SW480 (cell line): Measurements from ENCODE around the gene MEIOB.
A peak's percentile ranks its signal among the peaks of the same experiment; 100 is the strongest.
"Not testable (repeated sequence)": the region's sequence is repeated elsewhere in the genome, so short reads cannot be mapped to it uniquely, and the experiment has no call there.

ENCODE experiments used
- DNase-seq: peaks from one replicate; pipeline ENCODE4 v3.0.0-alpha.2; 2016; ENCODE audit warnings: low spot score

The MEIOB gene

DNA sequence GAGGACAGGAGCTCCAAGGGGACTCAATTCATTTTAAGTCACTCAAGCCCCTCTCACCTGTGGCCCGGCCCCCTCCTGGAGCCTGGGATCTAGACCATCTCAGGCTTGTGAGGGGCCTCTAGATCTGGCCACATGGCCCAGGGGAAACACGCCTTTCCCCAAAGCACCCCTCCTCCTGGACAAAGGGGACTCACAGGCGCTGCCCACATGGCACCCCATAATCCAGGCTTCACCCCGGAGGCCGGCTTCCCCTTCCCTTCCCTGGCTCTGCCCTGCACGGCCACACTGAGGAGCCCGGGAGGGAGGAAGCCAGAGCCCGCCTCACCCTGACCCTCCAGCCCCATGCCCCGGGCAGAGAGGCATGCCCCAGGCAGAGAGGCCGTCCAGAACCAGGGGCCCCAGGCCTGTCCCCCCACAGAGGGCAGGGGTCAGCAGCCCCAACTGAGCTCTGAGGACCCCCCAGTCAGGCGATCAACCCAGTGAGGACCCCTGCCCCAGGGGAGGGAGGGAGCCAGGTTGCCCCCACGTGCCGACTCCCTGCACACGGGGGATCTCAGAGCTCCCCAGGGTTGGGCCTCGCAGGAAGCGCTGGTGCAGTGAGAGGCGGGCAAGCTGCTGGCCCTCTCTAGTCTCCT, 35.4 kb upstream of the MEIOB start:
- no peak for DNase-seq

DNA sequence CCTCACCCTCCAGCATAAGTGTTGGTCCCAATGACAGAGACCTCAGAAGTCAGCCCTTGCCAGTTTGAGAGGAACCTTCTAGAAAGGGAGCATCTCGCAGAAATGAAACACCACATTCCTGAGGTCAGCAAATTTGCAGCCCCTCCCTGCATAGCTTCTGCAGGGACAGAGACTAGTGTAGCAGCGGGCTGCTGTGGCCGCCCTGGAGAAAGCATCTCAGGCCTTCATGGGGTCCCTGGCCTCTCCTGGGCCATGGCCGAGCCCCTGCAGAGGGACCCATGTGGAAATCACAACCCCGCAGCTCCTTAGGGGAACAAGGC, 34.8 kb upstream of the MEIOB start:
- no peak for DNase-seq

DNA sequence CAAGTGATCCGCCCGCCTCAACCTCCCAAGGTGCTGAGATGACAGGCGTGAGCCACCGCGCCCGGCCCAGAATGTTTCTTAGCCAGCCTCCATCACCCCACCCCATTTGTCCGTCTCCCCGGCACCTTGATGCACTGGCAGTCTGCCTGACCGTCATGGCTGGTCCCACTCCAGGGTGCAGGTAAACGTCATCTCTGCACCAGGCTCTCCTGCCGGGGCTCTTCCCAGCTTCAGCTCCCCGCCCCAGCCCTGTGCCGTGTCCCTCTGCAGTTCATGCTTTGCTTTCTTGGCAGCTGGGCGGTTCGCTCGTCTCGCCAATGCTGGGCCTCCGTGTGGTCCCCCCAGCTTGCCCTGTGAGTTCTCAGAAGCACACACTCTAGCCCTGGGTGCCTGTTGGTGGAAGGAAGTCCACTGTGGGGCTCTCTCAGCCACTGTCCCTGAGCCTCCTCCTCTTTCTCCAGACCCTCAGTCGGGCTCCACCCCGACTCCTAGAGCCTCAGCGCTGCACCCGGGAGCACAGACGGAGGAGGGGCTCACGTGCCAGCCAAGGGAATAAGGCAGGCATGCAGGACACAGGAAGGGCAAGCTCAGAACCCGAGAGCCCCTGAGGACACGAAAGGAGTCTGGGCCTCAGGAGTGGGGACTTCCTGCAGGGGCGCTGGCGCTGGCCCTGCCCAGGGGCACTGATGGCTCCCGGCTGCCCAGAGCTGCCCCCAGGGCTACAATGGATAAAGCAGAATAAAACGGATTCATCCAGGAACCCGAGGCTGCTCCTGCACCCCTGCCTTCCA, 34.3 kb upstream of the MEIOB start:
- DNase-seq: no peak

- no peak for DNase-seq
These were observed 32.2 kb upstream of the MEIOB start for GRCh38 chr16:1903845-1904840.

- no peak for DNase-seq
These were observed 31.2 kb upstream of the MEIOB start for GRCh38 chr16:1903220-1903574.

DNA sequence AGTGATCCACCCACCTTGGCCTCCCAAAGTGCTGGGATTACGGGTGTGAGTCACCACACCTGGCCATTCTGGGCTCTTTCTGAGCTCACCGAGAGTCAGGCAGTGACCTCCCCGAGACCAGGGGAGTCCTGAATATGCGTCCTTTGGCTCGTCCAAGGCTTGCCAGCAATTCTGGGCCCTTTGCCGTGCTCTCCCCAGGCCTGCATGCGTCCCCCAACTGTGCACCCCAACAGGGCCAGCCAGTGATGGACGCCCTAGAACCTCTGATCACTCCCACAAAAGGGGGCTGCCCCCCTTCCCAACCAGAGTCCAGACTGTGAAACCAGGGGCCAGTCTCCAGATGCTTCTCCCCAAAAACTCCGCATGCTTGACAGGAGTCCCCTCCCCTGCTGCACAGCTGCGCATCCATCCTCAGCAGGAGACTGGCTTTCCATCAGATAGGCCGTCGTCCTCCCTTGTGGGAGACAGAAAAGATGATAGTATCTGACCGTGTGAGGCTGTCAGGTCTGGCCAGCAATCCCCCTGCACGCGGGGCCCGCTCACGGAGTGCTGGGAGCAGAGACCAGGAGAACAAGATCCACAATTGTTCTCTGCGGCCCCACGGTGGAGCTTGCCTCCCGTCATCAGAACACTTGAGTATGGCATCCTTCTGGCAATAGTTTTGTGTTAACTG, 30.7 kb upstream of the MEIOB start:
- no peak for DNase-seq

DNA sequence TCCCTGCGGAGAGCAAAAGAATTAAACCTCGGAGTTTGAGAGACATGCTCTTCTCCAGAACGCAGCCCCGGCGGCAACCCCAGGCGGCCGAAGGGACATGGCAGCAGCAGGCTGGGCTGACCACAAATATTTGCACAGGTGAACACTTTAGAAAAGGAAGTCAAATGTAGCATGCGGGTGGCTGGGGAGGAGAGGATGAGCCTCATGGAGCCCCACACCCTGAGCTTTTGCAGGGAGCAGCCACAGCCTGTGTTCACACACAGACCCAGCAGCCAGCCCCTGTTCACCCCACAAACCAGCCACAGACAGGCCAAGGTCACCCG, 28.4 kb upstream of the MEIOB start:
- no peak for DNase-seq

DNA sequence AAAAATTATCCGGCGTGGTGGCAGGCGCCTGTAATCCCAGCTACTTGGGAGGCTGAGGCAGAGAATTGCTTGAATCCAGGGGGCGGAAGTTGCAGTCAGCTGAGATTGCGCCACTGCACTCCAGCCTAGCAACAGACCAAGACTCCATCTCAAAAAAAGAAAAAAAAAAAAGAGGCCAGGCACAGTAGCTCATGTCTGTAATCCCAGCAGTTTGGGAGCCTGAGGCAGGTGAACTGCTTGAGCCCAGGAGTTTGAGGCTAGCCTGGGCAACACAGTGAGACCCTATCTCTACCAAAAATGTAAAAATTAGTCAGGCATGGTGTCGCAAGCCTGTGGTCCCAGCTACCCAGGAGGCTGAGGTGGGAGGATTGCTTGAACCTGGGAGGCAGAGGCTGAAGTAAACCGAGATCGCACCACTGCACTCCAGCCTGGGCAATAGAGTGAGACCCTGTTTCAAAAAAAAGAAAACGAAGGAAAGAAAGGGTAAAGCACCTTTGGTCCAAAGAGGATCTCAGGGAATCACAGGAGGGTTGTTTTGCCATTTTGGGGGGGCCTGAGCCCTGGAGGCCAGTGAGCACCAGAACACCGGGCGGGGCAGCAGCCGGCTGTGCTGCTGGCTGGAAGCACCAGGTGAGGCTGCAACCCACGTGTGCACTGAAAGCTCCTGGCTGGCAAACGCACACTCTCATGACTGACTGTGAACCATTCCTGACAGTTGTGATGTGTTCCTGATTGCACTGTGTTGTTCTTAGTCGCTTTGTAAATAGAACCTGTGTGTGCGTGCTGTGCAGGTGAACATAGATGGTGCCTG, 27.9 kb upstream of the MEIOB start:
- DNase-seq: peak; percentile 65

DNA sequence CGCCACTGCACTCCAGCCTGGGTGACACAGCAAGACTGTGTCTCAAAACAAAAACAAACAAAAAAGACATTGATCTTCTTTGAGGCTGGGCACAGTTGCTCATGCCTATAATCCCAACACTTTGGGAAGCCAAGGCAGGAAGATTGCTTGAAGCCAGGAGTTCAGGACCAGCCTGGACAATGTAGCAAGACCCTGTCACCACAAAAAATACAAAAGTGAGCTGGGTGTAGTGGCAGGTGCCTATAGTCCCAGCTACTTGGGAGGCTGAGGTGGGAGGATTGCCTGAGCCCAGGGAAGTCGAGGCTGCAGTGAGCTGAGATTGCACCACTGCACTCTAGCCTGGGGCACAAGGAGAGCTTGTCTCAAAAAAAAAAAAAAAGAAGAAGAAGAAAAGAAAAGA, 25.7 kb upstream of the MEIOB start:
- not testable (repeated sequence) for DNase-seq

- no peak for DNase-seq
These were observed 24.1 kb upstream of the MEIOB start for GRCh38 chr16:1895949-1896675.

DNA sequence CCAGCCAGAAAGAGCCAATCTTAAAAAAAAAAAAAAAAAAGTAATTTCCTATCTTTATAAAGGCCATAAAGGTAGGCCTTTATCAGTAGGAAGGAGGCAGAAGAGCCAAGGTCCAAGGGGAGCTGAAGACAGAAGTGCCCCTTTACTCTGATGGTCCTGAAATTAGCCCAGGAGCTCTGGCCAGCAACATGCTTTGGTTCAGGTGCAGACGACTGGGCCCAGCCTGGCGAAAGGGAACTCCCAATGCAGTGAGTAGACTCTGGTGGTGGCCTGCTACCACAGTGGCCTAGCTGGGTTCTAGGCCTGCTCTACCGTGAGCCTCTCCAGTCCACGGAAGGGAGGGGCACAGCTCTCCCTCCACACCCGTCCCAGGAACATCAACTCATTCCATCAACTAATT, 23.1 kb upstream of the MEIOB start:
- DNase-seq: no peak

GRCh38 chr16:1890708-1891050, 18.7 kb upstream of the MEIOB start:
- DNase-seq: no peak

DNA sequence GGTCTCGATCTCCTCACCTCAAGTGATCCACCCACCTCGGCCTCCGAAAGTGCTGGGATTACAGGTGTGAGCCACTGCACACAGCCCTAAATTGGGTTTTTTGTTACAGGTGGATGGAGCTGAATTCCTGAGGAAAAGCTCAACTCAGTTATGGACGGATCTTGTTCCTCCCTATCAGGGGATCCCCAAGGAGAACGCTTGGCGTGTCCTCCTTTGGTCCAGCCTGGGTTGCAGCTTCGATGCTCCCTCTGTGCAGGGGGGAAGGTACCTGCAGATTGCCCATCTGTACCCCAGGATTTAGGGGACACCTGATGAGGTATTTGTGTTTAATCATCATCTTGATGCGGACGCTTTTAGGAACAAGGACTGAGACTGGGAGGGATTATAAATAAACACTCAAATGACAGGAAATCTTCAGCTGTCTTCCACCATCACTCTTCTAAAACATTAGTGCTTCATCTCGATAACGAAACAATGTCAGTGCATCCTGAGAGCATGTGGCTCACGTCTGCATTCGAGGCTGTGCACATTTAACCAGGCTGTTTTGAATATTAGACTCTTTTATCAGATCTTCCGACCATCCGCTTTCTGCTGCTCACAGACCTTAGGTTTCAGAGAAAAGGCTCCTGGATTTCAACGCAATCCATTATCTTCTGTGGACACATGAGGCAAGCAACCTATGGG, 18.2 kb upstream of the MEIOB start:
- DNase-seq: no peak

DNA sequence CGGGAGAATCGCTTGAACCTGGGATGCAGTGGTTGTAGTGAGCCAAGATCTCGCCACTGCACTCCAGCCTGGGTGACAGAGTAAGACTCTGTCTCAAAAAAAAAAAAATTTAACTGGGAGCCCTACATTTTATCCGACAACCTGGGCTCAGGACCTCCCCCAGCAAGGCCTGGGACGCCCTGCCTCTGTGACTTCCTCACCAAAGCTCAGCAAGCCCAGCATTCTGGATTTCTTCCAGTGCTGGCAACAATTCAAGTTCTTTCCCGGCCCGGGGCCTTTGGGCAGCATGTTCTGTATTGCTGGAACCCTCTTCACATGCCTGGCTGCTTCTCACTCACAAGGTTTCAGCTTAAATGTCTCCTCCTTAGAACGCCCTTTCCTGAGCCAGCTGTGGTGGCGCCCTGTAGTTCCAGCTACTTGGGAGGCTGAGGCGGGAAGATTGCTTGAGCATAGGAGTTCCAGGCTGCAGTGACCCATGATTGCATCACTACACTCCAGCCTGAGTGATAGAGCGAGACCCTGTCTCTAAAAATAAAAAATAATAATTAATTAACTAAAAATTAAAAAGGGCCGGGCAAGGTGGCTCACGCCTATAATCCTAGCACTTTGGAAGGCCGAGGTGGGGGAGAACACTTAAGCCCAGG, 15.9 kb upstream of the MEIOB start:
- no peak for DNase-seq

GRCh38 chr16:1884889-1885288, 12.9 kb upstream of the MEIOB start:
- DNase-seq: no peak

- peak; percentile 32 for DNase-seq
These were observed 12.3 kb upstream of the MEIOB start for GRCh38 chr16:1884155-1884760.

- not testable (repeated sequence) for DNase-seq
These were observed 9.2 kb upstream of the MEIOB start for GRCh38 chr16:1881172-1881571.

DNA sequence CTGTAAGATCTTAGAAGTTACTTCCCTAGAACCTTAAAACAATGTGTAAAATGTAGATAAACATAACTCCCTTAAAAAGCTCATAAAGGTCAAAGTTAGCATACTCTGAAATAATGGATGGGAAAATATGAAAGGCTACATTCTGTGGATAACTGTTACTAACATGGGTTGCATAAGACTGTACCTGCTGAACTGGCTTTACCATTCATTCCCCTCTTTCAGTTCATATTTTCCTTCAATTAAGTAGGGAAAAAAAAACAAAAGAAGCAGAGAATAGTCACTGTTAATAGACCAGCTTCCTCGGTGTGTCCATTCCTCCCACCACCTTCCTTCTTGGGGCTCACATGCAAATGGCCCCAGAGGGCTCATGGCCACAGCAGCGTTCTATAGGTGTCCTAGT, 7.5 kb upstream of the MEIOB start:
- DNase-seq: no peak

GRCh38 chr16:1878256-1878655, 6.3 kb upstream of the MEIOB start:
- DNase-seq: no peak

DNA sequence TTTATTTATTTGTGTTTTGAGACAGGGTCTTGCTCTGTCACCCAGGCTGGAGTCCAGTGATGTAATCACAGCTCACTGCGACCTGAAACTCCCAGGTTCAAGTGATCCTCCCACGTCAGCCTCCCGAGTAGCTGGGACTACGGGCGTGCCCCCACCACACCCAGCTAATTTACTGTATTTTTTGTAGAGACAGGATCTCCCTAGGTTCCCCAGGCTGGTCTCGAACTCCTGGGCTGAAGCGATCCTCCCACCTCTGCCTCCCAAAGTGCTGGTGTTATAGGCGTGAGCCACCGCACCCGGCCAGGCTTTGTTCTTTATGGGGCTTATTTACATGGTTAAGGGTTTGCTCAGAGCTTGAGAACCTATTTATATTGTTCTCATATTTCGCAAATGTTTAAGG, 5.8 kb upstream of the MEIOB start:
- DNase-seq: no peak
